Endodermal cell (in vitro differentiated cells): ENCODE data around the gene NUDCD3. TPM values are rescaled to one million over a fixed set of nuclear protein-coding genes. Genes with fewer than 3 reads are reported as not detected.

ENCODE experiments used
- DNase-seq: peaks from one replicate; pipeline ENCODE4 v3.0.0-alpha.2; 2017
- H3K27ac ChIP-seq: 2 replicates; pipeline ENCODE4 v1.5.1; 2013; ENCODE audit warnings: mild to moderate bottlenecking, low read depth, low read length, moderate library complexity
- H3K27me3 ChIP-seq: 2 replicates; pipeline ENCODE4 v1.6.1; 2013; ENCODE audit warnings: mild to moderate bottlenecking, low read length, moderate library complexity; ENCODE audit not compliant: insufficient read depth, control insufficient read depth, poor library complexity, severe bottlenecking
- H3K36me3 ChIP-seq: 2 replicates; pipeline ENCODE4 v1.7.0; 2013; ENCODE audit warnings: mild to moderate bottlenecking, low read length, moderate library complexity; ENCODE audit not compliant: control insufficient read depth, insufficient read depth
- H3K4me1 ChIP-seq: one replicate; pipeline ENCODE4 v1.7.0; 2013; ENCODE audit warnings: low read length; ENCODE audit not compliant: control insufficient read depth, insufficient read depth
- H3K4me3 ChIP-seq: 2 replicates; pipeline ENCODE4 v1.5.1; 2013; ENCODE audit warnings: mild to moderate bottlenecking, low read length, moderate library complexity
- H3K9ac ChIP-seq: 2 replicates; pipeline ENCODE4 v1.6.1; 2013; ENCODE audit warnings: mild to moderate bottlenecking, low read length, moderate library complexity; ENCODE audit not compliant: poor library complexity, severe bottlenecking; ENCODE audit errors: extremely low read depth
- H3K9me3 ChIP-seq: 2 replicates; pipeline ENCODE4 v1.6.1; 2013; ENCODE audit warnings: mild to moderate bottlenecking, low read length, moderate library complexity; ENCODE audit not compliant: control insufficient read depth
- H3K27ac Mint-ChIP-seq: 2 replicates; pipeline ENCODE4 v1.8.0; 2020; ENCODE audit warnings: mixed read lengths
- H3K27me3 Mint-ChIP-seq: 2 replicates; pipeline ENCODE4 v1.8.0; 2021; ENCODE audit warnings: mild to moderate bottlenecking, mixed read lengths; ENCODE audit not compliant: insufficient read depth
- H3K36me3 Mint-ChIP-seq: 2 replicates; pipeline ENCODE4 v1.8.0; 2020; ENCODE audit warnings: low read depth, mixed read lengths
- H3K4me1 Mint-ChIP-seq: 2 replicates; pipeline ENCODE4 v1.8.0; 2020; ENCODE audit warnings: mixed read lengths
- H3K4me3 Mint-ChIP-seq: 2 replicates; pipeline ENCODE4 v1.8.0; 2020; ENCODE audit warnings: mild to moderate bottlenecking, moderate library complexity, mixed read lengths
- H3K9me3 Mint-ChIP-seq: 2 replicates; pipeline ENCODE4 v1.8.0; 2020; ENCODE audit warnings: mild to moderate bottlenecking, mixed read lengths
- WGBS, 2 experiments: methylation state at CpG; one replicate each; pipeline versions ENCODE4 v1.1.5 to v1.1.7; 2013; ENCODE audit warnings: missing lambda C conversion rate in 2 of 2, mixed read lengths in 1 of 2; ENCODE audit not compliant: insufficient coverage in 1 of 2, insufficient read length in 1 of 2; 5-methylcytosine and 5-hydroxymethylcytosine counted together
- total RNA-seq, 2 donors: library from RNA; stranded (reverse); fragmentation: NEBNext Ultra II Directional in 1 of 2; extraction: Animal tissue kit (Norgen Biotek cat#: 25700) in 1 of 2; gene quantifications; 2 replicates in 1 of 2; 3 replicates in 1 of 2; pipeline ENCODE4 v1.2.1, GENCODE V29; 2021
- TF ChIP-seq, protein P1 (sequence below): fragments of 200-600 bp; sonication (generic); conservative IDR thresholded peaks from 2 replicates; pipeline ENCODE4 v1.5.0; 2021; ENCODE audit warnings: antibody characterized with exemption, mild to moderate bottlenecking

Gene NUDCD3
- total RNA-seq, 2 donors from 2014 or later: 80.8 to 116 TPM

DNA sequence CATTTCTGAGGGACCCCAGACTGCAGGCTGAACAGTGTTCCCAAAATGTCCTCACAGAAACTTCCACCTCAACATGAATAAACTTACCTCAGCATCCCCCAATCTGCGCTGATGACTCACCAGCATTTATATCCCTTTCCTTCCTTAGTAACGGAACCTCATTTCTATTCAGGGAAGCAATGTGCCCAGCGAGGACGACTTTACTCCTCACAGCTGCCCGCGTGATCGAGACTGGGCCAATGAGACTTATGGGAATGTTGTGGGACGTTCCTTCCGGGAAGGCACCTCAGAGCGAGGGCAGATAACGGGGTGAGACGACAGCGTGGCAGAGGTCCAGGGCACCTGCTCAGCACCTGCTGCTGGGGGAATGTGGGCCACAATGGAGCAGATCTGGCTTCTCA is 91.9 kb downstream of the NUDCD3 start:
- 92 to 96% methylated on average over 12 to 13 of the region's 13 CpGs for WGBS, 2 experiments
- TF ChIP-seq, protein P1, sequence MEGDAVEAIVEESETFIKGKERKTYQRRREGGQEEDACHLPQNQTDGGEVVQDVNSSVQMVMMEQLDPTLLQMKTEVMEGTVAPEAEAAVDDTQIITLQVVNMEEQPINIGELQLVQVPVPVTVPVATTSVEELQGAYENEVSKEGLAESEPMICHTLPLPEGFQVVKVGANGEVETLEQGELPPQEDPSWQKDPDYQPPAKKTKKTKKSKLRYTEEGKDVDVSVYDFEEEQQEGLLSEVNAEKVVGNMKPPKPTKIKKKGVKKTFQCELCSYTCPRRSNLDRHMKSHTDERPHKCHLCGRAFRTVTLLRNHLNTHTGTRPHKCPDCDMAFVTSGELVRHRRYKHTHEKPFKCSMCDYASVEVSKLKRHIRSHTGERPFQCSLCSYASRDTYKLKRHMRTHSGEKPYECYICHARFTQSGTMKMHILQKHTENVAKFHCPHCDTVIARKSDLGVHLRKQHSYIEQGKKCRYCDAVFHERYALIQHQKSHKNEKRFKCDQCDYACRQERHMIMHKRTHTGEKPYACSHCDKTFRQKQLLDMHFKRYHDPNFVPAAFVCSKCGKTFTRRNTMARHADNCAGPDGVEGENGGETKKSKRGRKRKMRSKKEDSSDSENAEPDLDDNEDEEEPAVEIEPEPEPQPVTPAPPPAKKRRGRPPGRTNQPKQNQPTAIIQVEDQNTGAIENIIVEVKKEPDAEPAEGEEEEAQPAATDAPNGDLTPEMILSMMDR: no peak
- H3K4me1 ChIP-seq: peaks cover 11% of the 10 kb centered on the region
- Mint-ChIP-seq H3K36me3 (peaks cover 21% of the 10 kb centered on the region), H3K27me3 (no peaks in the 10 kb centered on the region), H3K9me3 (no peaks in the 10 kb centered on the region), H3K27ac (no peak overlapping the region), H3K4me3 (no peak overlapping the region), H3K4me1 (peaks cover 11% of the 10 kb centered on the region)
- DNase-seq: peak; percentile 30
- no peak overlapping the region for H3K9ac ChIP-seq
- H3K36me3 ChIP-seq: peaks cover 39% of the 10 kb centered on the region
- no peak overlapping the region for H3K4me3 ChIP-seq
- H3K27me3 ChIP-seq: no peaks in the 10 kb centered on the region
- H3K9me3 ChIP-seq: no peaks in the 10 kb centered on the region
- no peak overlapping the region for H3K27ac ChIP-seq

DNA sequence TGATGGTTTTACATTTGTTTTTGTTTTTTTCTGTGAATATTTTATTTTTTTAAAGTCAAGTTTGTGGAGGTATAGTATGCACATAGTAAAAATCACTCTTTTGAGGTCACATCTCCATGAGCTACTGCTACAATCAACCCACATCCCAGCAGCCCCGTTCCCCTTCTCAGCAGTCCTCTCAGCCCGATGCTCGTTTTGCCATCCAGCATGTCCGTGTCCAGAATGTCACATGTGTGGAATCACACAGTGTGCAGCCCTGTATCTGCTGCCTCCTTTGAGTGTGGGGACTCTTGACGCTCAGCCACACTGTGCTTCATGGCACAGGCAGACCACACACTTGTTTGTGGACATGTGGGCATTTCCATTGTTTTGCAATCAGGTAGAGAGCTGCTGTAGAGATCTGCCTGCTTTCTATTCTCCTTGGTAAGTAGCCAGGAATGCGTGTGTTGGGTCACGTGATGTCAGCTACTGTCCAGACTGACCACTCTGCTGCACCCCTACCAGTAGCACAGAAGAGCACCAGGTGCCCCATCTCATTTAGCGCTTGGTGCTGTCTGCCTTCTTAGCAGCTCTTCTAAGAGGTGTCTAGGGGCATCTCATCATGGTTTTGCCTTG is 93.4 kb downstream of the NUDCD3 start:
- Histone ChIP-seq H3K4me1 (peaks cover 11% of the 10 kb centered on the region), H3K36me3 (peaks cover 37% of the 10 kb centered on the region), H3K9me3 (no peaks in the 10 kb centered on the region), H3K9ac (no peak overlapping the region), H3K27ac (no peak overlapping the region), H3K4me3 (no peak overlapping the region), H3K27me3 (no peaks in the 10 kb centered on the region)
- peaks cover 13% of the 10 kb centered on the region for H3K36me3 Mint-ChIP-seq
- peak; percentile 20 for DNase-seq
- no peaks in the 10 kb centered on the region for H3K27me3 Mint-ChIP-seq
- no peak overlapping the region for H3K27ac Mint-ChIP-seq
- H3K9me3 Mint-ChIP-seq: no peaks in the 10 kb centered on the region
- H3K4me1 Mint-ChIP-seq: peaks cover 11% of the 10 kb centered on the region
- TF ChIP-seq, protein P1: no peak
- WGBS, 2 experiments: 87 to 92% methylated on average over 7 to 8 of the region's 8 CpGs
- H3K4me3 Mint-ChIP-seq: no peak overlapping the region

GRCh38 chr7:44396496-44396895 is 94.0 kb downstream of the NUDCD3 start:
- Histone ChIP-seq H3K9ac (no peak overlapping the region), H3K27ac (no peak overlapping the region), H3K4me1 (peaks cover 11% of the 10 kb centered on the region), H3K27me3 (no peaks in the 10 kb centered on the region), H3K9me3 (no peaks in the 10 kb centered on the region), H3K36me3 (peaks cover 40% of the 10 kb centered on the region), H3K4me3 (no peak overlapping the region)
- Mint-ChIP-seq H3K4me1 (peaks cover 9% of the 10 kb centered on the region), H3K9me3 (no peaks in the 10 kb centered on the region), H3K4me3 (no peak overlapping the region), H3K27ac (no peak overlapping the region), H3K27me3 (no peaks in the 10 kb centered on the region), H3K36me3 (peaks cover 16% of the 10 kb centered on the region)
- WGBS, 2 experiments: 97 to 100% methylated on average over 1 to 3 of the region's 3 CpGs
- DNase-seq: no peak
- TF ChIP-seq, protein P1: no peak
